ENCODE data around the gene SPTBN2.

Gene SPTBN2

GRCh38 chr11:66674964-66675602 lies 53.9 kb downstream of the SPTBN2 start:
- peaks cover 13% of the 10 kb centered on the region for H3K4me1 ChIP-seq (ENCODE audit: control insufficient read depth, insufficient read depth, low read length)
- H3K9ac ChIP-seq (ENCODE audit: low read depth, low read length) = no peak overlapping the region
- H3K9me3 ChIP-seq (ENCODE audit: control insufficient read depth, insufficient read depth, low read length) = no peaks in the 10 kb centered on the region
- peaks cover 3% of the 10 kb centered on the region for H3K36me3 ChIP-seq (ENCODE audit: control insufficient read depth, insufficient read depth, low read length)
- no peaks in the 10 kb centered on the region for H3K27me3 ChIP-seq (ENCODE audit: control insufficient read depth, insufficient read depth, low read length)
- H3K4me3 ChIP-seq (ENCODE audit: low read depth, low read length) = no peak overlapping the region

- Histone ChIP-seq H3K27me3 (ENCODE audit: control insufficient read depth, insufficient read depth, low read length) (no peaks in the 10 kb centered on the region), H3K4me1 (ENCODE audit: control insufficient read depth, insufficient read depth, low read length) (peaks cover 8% of the 10 kb centered on the region), H3K9ac (ENCODE audit: low read depth, low read length) (no peak overlapping the region), H3K36me3 (ENCODE audit: control insufficient read depth, insufficient read depth, low read length) (peaks cover 16% of the 10 kb centered on the region), H3K9me3 (ENCODE audit: control insufficient read depth, insufficient read depth, low read length) (no peaks in the 10 kb centered on the region), H3K4me3 (ENCODE audit: low read depth, low read length) (no peak overlapping the region)
Measured at GRCh38 chr11:66670816-66671215, 58.2 kb downstream of the SPTBN2 start.

- Histone ChIP-seq H3K27me3 (ENCODE audit: control insufficient read depth, insufficient read depth, low read length) (no peaks in the 10 kb centered on the region), H3K4me1 (ENCODE audit: control insufficient read depth, insufficient read depth, low read length) (no peaks in the 10 kb centered on the region), H3K9me3 (ENCODE audit: control insufficient read depth, insufficient read depth, low read length) (no peaks in the 10 kb centered on the region), H3K4me3 (ENCODE audit: low read depth, low read length) (no peak overlapping the region), H3K9ac (ENCODE audit: low read depth, low read length) (no peak overlapping the region), H3K36me3 (ENCODE audit: control insufficient read depth, insufficient read depth, low read length) (peaks cover 20% of the 10 kb centered on the region)
Measured at GRCh38 chr11:66665369-66665768, 63.6 kb downstream of the SPTBN2 start.

- peaks cover 24% of the 10 kb centered on the region for H3K36me3 ChIP-seq (ENCODE audit: control insufficient read depth, insufficient read depth, low read length)
Measured at GRCh38 chr11:66663741-66664296, 65.2 kb downstream of the SPTBN2 start.

GRCh38 chr11:66659763-66660162 lies 69.3 kb downstream of the SPTBN2 start:
- H3K27me3 ChIP-seq (ENCODE audit: control insufficient read depth, insufficient read depth, low read length) = no peaks in the 10 kb centered on the region
- no peak overlapping the region for H3K4me3 ChIP-seq (ENCODE audit: low read depth, low read length)
- H3K4me1 ChIP-seq (ENCODE audit: control insufficient read depth, insufficient read depth, low read length) = no peaks in the 10 kb centered on the region
- H3K9ac ChIP-seq (ENCODE audit: low read depth, low read length) = no peak overlapping the region
- H3K36me3 ChIP-seq (ENCODE audit: control insufficient read depth, insufficient read depth, low read length) = peaks cover 20% of the 10 kb centered on the region
- no peaks in the 10 kb centered on the region for H3K9me3 ChIP-seq (ENCODE audit: control insufficient read depth, insufficient read depth, low read length)

More at GRCh38 chr11:66663741-66664296, 65.2 kb downstream of the SPTBN2 start:
- no peaks in the 10 kb centered on the region for H3K27me3 ChIP-seq (ENCODE audit: control insufficient read depth, insufficient read depth, low read length)
- H3K4me1 ChIP-seq (ENCODE audit: control insufficient read depth, insufficient read depth, low read length) = no peaks in the 10 kb centered on the region
- no peaks in the 10 kb centered on the region for H3K9me3 ChIP-seq (ENCODE audit: control insufficient read depth, insufficient read depth, low read length)
- no peak overlapping the region for H3K4me3 ChIP-seq (ENCODE audit: low read depth, low read length)
- no peak overlapping the region for H3K9ac ChIP-seq (ENCODE audit: low read depth, low read length)

GRCh38 chr11:66653123-66653522 lies 75.9 kb downstream of the SPTBN2 start:
- Histone ChIP-seq H3K9ac (ENCODE audit: low read depth, low read length) (no peak overlapping the region), H3K4me1 (ENCODE audit: control insufficient read depth, insufficient read depth, low read length) (no peaks in the 10 kb centered on the region), H3K27me3 (ENCODE audit: control insufficient read depth, insufficient read depth, low read length) (no peaks in the 10 kb centered on the region), H3K36me3 (ENCODE audit: control insufficient read depth, insufficient read depth, low read length) (peaks cover 20% of the 10 kb centered on the region), H3K4me3 (ENCODE audit: low read depth, low read length) (no peak overlapping the region), H3K9me3 (ENCODE audit: control insufficient read depth, insufficient read depth, low read length) (no peaks in the 10 kb centered on the region)

- no peaks in the 10 kb centered on the region for H3K4me1 ChIP-seq (ENCODE audit: control insufficient read depth, insufficient read depth, low read length)
- no peaks in the 10 kb centered on the region for H3K27me3 ChIP-seq (ENCODE audit: control insufficient read depth, insufficient read depth, low read length)
- no peaks in the 10 kb centered on the region for H3K9me3 ChIP-seq (ENCODE audit: control insufficient read depth, insufficient read depth, low read length)
- peaks cover 18% of the 10 kb centered on the region for H3K36me3 ChIP-seq (ENCODE audit: control insufficient read depth, insufficient read depth, low read length)
- no peak overlapping the region for H3K4me3 ChIP-seq (ENCODE audit: low read depth, low read length)
- no peak overlapping the region for H3K9ac ChIP-seq (ENCODE audit: low read depth, low read length)
Measured at GRCh38 chr11:66652651-66653050, 76.4 kb downstream of the SPTBN2 start.

- H3K4me1 ChIP-seq (ENCODE audit: control insufficient read depth, insufficient read depth, low read length) = no peaks in the 10 kb centered on the region
- no peaks in the 10 kb centered on the region for H3K27me3 ChIP-seq (ENCODE audit: control insufficient read depth, insufficient read depth, low read length)
- H3K9me3 ChIP-seq (ENCODE audit: control insufficient read depth, insufficient read depth, low read length) = no peaks in the 10 kb centered on the region
- no peak overlapping the region for H3K4me3 ChIP-seq (ENCODE audit: low read depth, low read length)
- no peak overlapping the region for H3K9ac ChIP-seq (ENCODE audit: low read depth, low read length)
- H3K36me3 ChIP-seq (ENCODE audit: control insufficient read depth, insufficient read depth, low read length) = peaks cover 22% of the 10 kb centered on the region
Measured at GRCh38 chr11:66651016-66651415, 78.0 kb downstream of the SPTBN2 start.

- Histone ChIP-seq H3K36me3 (ENCODE audit: control insufficient read depth, insufficient read depth, low read length) (peaks cover 31% of the 10 kb centered on the region), H3K27me3 (ENCODE audit: control insufficient read depth, insufficient read depth, low read length) (no peaks in the 10 kb centered on the region), H3K9ac (ENCODE audit: low read depth, low read length) (no peak overlapping the region), H3K4me1 (ENCODE audit: control insufficient read depth, insufficient read depth, low read length) (no peaks in the 10 kb centered on the region), H3K9me3 (ENCODE audit: control insufficient read depth, insufficient read depth, low read length) (no peaks in the 10 kb centered on the region), H3K4me3 (ENCODE audit: low read depth, low read length) (no peak overlapping the region)
Measured at GRCh38 chr11:66649903-66650302, 79.1 kb downstream of the SPTBN2 start.

- Histone ChIP-seq H3K9me3 (ENCODE audit: control insufficient read depth, insufficient read depth, low read length) (no peaks in the 10 kb centered on the region), H3K4me3 (ENCODE audit: low read depth, low read length) (no peak overlapping the region), H3K9ac (ENCODE audit: low read depth, low read length) (no peak overlapping the region), H3K27me3 (ENCODE audit: control insufficient read depth, insufficient read depth, low read length) (no peaks in the 10 kb centered on the region), H3K36me3 (ENCODE audit: control insufficient read depth, insufficient read depth, low read length) (peaks cover 46% of the 10 kb centered on the region), H3K4me1 (ENCODE audit: control insufficient read depth, insufficient read depth, low read length) (peaks cover 4% of the 10 kb centered on the region)
Measured at GRCh38 chr11:66646828-66647227, 82.2 kb downstream of the SPTBN2 start.

GRCh38 chr11:66643745-66644437 lies 85.1 kb downstream of the SPTBN2 start:
- no peak overlapping the region for H3K4me3 ChIP-seq (ENCODE audit: low read depth, low read length)
- H3K4me1 ChIP-seq (ENCODE audit: control insufficient read depth, insufficient read depth, low read length) = peaks cover 11% of the 10 kb centered on the region
- H3K9me3 ChIP-seq (ENCODE audit: control insufficient read depth, insufficient read depth, low read length) = no peaks in the 10 kb centered on the region
- H3K9ac ChIP-seq (ENCODE audit: low read depth, low read length) = peak overlapping the region; percentile 12
- H3K27me3 ChIP-seq (ENCODE audit: control insufficient read depth, insufficient read depth, low read length) = no peaks in the 10 kb centered on the region
- H3K36me3 ChIP-seq (ENCODE audit: control insufficient read depth, insufficient read depth, low read length) = peaks cover 49% of the 10 kb centered on the region

GRCh38 chr11:66641834-66642233 lies 87.2 kb downstream of the SPTBN2 start:
- no peaks in the 10 kb centered on the region for H3K9me3 ChIP-seq (ENCODE audit: control insufficient read depth, insufficient read depth, low read length)
- H3K4me3 ChIP-seq (ENCODE audit: low read depth, low read length) = peak overlapping the region; percentile 86
- H3K4me1 ChIP-seq (ENCODE audit: control insufficient read depth, insufficient read depth, low read length) = peaks cover 11% of the 10 kb centered on the region
- no peaks in the 10 kb centered on the region for H3K27me3 ChIP-seq (ENCODE audit: control insufficient read depth, insufficient read depth, low read length)
- no peak overlapping the region for H3K9ac ChIP-seq (ENCODE audit: low read depth, low read length)
- peaks cover 51% of the 10 kb centered on the region for H3K36me3 ChIP-seq (ENCODE audit: control insufficient read depth, insufficient read depth, low read length)

Measured in iPS-15b (cell line).